GM18502 (cell line): ENCODE data around the gene PPP6R3.
"Not testable (repeated sequence)": the region's sequence is repeated elsewhere in the genome, so short reads cannot be mapped to it uniquely, and the experiment has no call there.

ENCODE experiments used
- ATAC-seq: cut with Tn5 transposase; IDR thresholded peaks from one replicate; pipeline ENCODE4 v1.9.1; 2021; ENCODE audit warnings: mild to moderate bottlenecking; ENCODE audit not compliant: unreplicated experiment, poor library complexity

PPP6R3 gene

DNA sequence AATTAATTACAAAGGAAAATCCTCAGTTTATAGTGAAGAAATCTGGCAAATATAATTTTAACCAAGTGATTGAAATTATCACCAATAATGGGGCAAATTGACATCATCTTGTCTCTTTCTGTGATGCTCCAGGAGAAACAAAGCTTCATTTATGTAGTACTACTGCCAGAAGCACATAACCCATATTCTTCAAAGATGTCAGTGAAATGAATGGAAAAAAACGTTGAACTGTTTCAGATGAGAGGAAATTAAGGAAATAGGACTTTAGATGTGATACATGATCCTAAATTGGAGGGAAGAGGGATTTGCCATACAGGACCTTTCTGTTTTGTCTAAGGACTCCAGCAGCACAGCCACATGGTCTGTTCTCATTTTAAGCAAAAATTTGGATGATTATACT lies 57.6 kb downstream of the PPP6R3 start:
- ATAC-seq = no peak

DNA sequence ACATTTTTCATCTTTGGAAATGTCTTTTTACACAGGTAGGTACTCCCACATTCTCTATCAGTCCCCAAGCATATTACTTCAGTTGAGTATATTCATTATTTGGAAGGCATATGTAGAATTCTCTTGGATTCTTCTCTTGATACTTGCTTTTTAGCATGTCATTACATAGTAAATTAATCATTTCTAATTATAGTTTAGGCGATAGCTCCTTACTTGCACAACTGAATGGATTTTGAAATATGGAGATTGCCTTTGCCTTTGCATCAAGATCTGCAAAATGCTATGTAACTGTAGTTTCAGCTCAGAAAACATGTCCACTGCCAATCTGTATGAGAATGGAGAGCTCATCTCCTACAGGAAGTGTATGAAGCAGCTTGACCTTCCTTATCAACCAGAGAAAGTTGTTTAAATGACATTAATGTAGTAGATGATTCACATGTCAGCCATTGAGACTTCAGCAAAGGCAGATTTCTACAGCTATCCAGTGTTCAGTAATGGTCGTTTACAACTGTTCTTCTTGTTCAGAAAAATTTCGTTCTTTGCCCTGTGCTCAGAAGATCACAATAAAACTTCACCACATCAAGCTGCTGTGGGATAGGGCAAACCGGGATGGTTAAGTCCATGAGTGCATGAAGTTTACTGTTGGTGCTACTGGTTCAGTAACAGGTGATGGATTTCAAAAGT lies 61.6 kb downstream of the PPP6R3 start:
- no peak for ATAC-seq

DNA sequence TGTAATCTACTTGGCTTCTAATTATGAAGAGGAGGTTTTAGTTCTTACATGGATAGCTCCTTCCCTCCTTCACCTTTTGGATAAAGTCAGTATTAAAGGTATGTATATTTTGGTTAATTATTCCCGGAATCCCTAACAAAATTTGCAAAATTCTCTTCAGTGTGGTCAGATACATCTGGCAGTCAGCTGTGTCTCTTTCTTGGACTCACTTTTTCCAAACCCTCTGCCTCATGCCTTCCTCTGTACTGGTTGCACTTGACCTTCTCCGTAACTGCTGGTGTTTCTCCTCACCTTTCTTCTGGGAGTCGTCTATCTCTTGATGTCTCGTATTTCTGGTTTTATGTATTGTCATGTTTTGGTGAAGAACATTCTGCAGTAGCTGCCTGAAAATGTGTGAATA lies 62.5 kb downstream of the PPP6R3 start:
- no peak for ATAC-seq

DNA sequence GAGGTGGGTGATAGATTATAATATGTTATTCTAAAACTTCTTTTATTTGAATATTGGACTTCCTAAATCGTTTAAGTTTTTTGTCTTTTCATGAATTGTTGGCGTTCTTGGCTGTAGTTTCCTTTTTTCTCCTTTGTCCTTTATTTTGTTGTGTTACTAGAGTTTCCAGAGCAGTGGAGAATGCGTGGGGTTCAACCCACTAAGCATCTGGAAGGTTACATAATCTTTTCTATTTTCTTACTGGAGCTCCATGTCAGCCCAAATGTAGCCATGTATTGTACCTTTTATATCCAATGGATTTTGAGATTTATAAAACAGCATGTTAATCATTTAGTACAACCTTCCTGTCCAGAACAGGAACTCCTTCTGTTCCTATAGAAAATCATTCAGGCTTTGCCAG lies 63.2 kb downstream of the PPP6R3 start:
- ATAC-seq = no peak

DNA sequence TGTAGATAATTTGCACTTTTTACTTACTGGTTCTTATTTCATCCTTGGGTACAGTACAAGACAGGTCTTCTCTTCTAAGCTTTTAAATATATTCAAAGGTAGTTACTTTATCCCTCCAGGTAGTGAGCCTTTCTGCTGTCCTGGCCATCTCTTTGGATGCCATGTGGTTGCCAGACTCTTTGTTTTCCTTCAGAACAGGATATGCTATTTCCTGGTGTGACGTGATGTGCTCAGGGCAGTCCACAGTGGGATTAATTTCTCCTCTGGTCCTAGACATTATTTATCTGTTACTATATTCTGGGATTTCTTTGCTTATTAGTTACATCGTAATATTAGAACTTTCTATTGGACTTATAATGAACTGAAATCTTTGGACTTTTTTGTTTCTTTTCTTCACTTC lies 63.7 kb downstream of the PPP6R3 start:
- ATAC-seq = no peak

DNA sequence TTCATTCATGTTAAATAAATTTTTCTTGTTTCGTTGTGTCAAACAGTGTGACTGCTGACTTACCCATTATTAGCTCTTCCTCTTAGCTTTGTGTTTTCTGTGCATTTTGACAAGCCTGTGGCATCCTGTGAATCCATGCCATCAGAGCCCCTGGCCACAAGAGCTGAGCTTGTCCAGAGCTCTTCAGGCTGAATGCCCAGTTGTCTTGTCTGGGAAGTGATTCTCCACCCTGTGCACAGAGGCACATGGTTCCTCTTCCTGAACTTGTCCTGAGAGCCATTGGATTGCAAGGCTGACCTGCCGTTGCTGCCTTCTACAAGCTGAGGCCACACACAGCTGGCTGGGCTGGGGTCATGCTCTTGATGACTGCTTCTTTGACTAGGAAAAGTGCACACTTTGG lies 64.1 kb downstream of the PPP6R3 start:
- ATAC-seq = no peak

DNA sequence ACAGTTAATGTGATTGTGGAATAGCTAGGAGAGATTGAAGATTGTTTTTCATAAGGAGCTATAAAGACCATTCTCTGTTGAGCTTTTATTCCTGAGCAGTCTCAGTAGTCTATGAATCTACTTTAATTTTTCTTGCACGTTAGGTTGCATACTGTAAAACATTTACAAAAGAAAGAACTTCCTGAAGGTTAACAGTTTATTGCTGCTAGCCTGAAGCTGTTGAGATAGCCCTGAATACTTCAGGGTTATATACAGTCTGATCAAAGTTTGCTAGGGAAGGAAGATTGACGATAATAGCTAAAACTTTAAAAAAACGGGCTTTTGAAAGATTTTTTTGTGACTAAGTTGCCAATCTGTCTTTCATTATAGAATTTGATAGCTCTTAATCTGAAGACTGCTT lies 64.8 kb downstream of the PPP6R3 start:
- ATAC-seq = no peak

DNA sequence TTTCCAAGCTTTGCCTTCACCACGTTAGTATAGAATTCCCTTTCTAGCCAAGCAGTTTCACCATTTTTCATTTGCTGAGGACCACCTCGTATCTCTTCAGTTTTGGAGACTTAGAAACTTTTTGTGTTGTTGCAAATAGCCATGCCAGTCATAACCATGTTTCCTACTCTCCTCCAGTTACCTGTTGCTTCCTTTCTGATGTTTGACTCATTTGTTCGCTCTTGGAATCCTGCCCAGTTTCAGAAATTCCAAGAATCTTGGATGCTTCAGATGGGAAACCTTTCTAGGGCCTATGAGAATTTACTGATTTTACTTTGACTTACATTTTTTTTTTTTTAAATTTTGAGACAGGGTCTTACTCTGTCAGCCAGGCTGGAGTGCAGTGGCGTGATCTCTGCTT lies 65.4 kb downstream of the PPP6R3 start:
- no peak for ATAC-seq

DNA sequence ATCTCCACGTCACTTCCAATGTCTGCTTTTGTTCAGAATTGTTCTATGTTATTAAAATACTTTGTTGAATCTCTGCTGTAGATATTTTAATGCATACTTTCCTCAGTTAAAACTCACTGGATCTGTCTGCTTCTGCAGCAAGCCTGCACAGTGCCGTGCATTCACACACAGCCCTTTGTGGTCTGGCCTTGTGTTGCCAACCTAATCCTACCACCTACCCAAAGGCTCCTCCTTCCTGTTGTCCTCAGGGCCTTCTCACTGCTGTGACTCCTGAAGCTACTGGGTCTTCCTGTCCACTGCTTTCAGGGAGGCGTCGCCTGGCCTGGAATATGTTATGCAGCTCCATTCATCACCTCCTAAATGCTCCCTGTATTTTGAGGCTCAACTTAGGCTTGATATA lies 67.0 kb downstream of the PPP6R3 start:
- no peak for ATAC-seq

DNA sequence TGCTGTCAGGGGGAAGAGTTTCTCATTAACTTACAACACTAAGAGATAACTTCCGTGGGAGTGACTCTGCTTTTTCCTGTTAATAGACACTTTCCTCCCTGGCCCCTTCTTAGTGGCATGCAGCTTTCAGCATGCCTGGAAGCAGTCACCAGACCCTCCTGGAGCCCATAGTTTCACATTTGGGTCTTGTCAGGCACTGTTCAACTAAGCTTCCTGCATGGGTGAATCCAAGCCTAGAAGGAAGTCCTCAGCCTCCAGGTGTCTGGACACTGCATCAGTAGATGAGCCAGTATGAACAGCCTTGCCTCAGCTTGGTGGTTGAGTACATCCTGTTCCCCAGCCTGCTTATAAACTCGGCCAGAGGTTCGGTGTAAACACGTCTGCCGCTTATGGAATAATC lies 68.1 kb downstream of the PPP6R3 start:
- no peak for ATAC-seq

DNA sequence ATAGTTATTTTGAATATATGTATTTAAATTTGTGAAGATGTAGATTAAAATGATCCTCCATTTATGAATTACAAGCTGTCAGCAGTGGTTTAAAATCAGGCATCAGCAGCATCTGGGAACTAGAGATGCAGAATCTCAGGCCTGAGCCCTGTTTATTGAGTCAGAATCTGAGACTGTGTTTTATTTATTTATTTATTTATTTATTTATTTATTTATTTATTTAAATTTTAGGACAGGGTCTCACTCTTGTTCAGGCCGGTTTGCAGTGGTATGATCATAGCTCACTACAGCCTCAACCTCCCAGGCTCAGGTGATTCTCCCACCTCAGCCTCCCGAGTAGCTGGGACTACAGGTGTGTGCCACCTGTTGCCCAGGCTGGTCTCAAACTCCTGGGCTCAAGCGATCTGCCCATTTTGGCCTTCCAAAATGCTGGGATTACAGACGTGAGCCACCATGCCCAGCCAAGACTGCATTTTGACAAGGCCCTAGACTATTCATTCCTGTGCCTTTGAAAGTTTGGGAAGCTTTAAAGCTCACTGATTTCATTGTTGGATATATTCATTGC lies 70.7 kb downstream of the PPP6R3 start:
- no peak for ATAC-seq

DNA sequence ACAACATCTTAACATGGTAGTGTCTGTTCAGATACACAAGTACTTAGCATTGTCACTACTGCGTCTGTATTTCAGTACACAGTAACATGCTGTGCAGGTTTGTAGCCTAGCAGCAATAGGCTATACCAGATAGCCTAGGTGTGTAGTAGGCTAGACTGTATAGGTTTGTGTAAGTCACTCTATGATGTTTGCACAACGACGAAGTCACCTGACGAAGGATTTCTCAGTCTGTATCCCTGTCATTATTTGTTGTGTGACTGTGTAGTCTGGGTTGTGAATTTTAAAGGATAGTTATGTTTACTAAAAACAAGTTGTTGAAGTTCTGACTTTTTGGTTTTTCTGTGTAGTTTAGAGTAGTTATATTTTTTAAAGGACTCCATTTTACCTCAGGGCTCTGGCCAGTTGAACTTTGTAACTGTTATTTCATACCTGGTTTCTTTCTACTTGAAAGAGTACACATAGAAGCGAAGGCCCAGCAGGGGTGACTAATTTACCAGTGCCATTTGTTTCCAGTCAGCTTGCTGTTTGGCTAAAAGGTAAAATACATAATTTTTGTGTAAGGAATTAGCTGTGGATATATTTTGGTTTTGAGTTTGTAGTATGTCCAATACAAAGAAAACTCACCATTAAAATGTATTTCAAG lies 72.3 kb downstream of the PPP6R3 start:
- no peak for ATAC-seq

DNA sequence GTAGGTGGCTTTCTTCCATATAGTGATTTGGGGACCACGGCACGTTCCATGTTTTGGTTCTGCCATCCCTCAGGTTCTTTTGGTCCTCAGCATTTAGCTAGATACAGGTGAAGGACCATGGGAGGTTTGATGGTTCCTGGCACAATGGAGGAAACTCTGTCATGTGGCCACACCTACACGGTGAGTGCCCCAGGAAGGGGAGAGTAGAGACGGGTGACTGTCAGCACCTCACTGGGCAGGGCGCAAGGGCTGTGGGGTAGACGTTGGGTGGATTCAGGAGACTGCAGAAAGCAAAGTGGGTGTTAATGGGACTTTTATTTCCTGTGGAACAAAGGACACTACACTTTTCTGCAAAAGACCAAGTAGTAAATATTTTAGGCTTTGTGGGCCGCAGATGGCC lies 73.4 kb downstream of the PPP6R3 start:
- ATAC-seq = no peak

DNA sequence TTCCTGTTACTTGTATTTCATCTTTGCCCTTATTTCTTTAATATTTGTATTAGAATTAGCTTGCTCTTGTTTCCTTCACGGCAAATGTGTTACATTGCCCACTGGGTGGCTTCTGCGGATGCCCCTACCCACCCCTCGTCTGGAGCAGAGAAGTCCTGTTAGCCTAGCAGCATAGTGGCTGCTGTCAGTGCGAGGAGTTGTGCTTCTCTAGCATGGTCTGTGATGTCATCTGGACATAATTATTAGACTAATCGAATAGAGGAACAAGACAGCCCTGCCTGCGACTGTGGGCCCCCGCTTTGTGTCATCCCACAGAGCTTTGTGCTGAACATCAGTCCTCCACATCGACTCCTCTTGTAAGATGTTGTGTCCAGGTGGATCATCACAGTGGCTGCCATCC lies 74.5 kb downstream of the PPP6R3 start:
- ATAC-seq = no peak

DNA sequence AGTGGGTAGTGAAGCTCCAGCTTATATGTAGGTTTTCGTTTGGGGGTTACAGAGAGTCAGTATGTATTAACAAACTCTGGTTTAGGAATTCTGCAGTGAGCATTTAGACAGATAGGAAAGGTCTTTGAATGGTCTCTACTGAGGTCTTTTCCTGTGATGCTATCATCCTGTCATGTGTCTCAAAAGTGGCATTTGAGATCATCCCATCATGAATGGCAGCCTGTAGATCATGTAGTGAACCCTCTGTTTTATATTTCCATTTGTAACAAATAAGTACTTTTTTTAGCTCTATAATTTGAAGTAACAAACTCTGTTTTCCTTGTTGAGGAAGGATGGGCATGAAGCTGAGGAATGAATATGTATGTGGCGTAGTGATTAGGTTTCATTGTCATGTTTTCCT lies 76.2 kb downstream of the PPP6R3 start:
- no peak for ATAC-seq

DNA sequence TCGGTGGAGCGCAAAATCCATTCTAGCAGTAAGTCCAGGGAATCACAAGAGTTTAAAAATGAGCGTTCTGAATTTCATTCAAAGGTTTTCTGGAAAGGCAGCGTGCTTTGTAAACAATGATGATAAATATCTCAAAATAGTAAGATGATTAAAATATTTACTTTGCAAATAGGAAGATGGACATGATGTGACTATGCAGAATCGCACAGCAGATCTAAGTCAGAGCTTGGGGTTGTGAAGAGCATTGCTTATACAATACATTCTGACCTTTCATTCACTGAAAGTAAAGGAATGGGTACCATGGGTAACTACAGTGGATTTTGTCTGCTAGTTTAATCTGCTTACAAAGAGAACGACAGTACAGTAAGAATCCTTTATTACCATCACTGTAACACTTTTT lies 77.5 kb downstream of the PPP6R3 start:
- ATAC-seq = no peak

DNA sequence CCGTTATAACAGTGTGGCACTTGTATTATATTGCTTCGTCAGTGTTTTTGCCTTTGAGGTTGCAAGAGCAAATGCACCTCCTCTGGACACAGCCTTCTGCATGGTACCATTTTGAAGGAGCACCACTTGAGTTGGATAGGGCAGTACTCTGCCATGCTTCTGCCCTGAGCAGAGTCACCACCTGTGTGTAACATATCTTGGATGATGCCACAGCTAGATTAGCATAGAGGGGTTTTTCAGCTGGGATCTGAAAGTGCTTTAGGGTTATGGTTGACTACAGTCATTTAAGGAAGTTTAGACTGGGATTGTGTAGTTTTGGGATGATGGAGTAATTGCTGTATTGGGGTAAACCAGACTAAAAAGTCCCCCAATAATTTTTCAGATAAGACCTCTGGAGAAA lies 78.8 kb downstream of the PPP6R3 start:
- no peak for ATAC-seq

DNA sequence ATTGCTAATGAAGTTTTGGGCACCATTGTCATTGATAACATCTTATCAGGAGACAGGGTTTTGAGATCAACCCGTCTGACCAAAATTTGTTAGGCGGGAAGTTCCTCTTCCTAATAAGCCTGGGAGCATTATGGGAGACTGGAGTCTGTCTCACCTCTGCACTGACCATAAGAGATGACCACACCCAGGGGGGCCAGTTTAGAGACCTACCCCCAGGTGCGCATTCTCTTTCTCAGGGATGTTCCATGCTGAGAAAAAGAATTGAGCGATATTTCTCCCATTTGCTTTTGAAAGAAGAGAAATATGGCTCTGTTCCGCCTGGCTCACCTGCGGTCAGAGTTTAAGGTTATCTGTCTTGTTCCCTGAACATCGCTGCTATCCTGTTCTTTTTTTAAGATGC lies 80.0 kb downstream of the PPP6R3 start:
- ATAC-seq = not testable (repeated sequence)

DNA sequence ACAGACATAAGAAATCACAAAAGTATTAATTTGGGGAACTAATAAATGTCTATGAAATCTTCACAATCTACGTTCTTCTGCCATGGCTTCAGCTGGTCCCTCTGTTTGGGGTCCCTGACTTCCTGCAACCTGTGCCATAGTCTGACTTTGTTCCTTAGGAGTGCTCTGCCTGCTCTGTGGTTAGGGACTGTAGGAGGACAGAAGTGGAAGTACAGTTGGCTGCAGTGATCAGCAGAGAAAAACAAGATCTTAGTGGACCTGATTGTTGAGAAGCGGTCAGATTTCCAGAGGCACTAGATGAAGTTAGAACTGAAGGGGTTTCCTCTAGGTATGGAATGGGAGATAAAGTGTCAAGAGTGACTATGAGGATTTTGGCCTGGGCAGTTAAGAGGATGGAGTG lies 80.6 kb downstream of the PPP6R3 start:
- no peak for ATAC-seq

DNA sequence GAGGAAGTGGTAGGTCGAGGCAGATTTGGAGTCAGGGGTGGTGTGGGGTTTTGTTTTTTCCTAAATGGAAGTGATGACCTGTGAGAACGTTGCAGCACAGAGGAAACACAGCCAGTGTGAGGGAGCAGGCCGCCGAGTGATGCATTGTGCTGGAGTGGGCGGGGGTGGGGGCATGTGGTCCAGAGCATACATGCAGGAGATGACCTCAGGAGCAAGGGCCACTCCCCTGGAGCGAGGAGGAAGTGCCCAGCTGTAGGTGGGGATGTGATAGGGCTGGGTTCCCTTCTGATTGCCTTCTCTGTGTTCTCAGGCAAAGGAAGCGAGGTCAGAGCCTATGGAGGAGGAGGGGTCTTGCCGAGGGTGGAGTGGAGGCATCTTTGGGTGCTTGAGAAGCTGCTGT lies 81.4 kb downstream of the PPP6R3 start:
- no peak for ATAC-seq

DNA sequence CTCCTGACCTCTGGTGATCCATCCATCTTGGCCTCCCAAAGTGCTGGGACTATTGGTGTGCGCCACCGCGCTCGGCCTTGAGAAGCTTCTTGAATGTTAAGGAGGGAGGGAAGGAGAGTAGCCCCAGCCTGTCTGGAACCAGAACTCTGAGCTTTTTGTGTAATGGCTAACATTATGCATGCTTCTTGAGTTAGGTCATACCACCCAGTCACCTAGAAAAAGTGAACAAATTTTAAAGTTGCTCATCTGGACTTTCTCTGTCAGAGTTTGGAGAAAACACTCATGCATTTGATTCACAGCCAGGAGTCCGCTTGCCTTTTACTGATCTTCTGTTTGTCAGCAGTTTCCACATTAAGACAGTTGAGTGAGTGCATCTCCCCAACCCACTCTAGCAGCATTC lies 82.1 kb downstream of the PPP6R3 start:
- ATAC-seq = no peak

DNA sequence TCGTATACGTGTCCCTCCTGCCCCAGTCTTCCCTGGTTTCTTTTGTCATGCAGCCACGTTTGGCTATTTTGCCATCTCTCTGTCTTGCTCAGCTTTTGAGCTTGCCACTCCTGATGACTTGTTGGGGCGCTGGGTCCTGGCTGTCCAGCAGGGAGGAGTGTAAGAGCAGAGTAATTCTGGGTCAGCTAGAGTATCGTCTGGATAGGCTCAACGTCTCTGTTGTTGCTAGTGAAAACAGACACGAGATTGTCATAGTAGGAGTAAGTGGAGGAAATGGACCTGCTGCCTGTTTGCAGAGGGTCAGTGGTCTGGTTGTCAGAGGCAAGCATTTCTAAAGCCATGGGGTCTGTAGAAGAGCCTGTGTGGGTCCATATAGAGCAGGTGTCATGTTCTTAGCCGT lies 83.0 kb downstream of the PPP6R3 start:
- no peak for ATAC-seq
